Activated CD8-positive, alpha-beta T cell treated with anti-CD3 and anti-CD28 coated beads, Interleukin-2, amount 10 ng/mL, durations not matched to agents 7 days and 5 days (primary cell): Measurements from ENCODE around the gene SMAD4. TPM values are rescaled to one million over a fixed set of nuclear protein-coding genes. Genes with fewer than 3 reads are reported as not detected.

Experiments used
- ATAC-seq: fragments of 150-1000 bp; cut with Tn5 transposase; one replicate; pipeline ENCODE4 v1.10.0; 2021; ENCODE audit warnings: moderate library complexity
- CTCF ChIA-PET: fragments of 350-600 bp; sonication (Branson Sonifier 250); formaldehyde crosslinking; loops from one replicate; lab custom pipeline; 2021; ENCODE audit warnings: antibody characterized with exemption; lab: Charles Lee
- POLR2A ChIA-PET: fragments of 350-600 bp; sonication (Branson Sonifier 250); formaldehyde crosslinking; loops from one replicate; lab custom pipeline; 2021; ENCODE audit warnings: antibody characterized with exemption; lab: Charles Lee
- DNase-seq: peaks from one replicate; pipeline ENCODE4 v3.0.0-alpha.2; 2020
- H3K27ac Mint-ChIP-seq: one replicate; pipeline ENCODE4 v1.8.0; 2021; ENCODE audit warnings: mild to moderate bottlenecking, mixed read lengths
- H3K27me3 Mint-ChIP-seq: one replicate; pipeline ENCODE4 v1.8.0; 2021; ENCODE audit warnings: low read depth, mixed read lengths
- H3K36me3 Mint-ChIP-seq: one replicate; pipeline ENCODE4 v1.8.0; 2021; ENCODE audit warnings: low read depth, mixed read lengths
- H3K4me1 Mint-ChIP-seq: one replicate; pipeline ENCODE4 v1.8.0; 2021; ENCODE audit warnings: low read depth, mixed read lengths
- H3K4me3 Mint-ChIP-seq: one replicate; pipeline ENCODE4 v1.8.0; 2021; ENCODE audit warnings: mild to moderate bottlenecking, mixed read lengths
- H3K9me3 Mint-ChIP-seq: one replicate; pipeline ENCODE4 v1.8.0; 2022; ENCODE audit warnings: mixed read lengths; ENCODE audit not compliant: insufficient read depth
- total RNA-seq, 2 experiments: library from RNA; stranded (reverse); gene quantifications; one replicate each; pipeline ENCODE4 v1.2.3, GENCODE V29; 2021

Gene SMAD4
- total RNA-seq, 2 experiments from 2014 or later = 76.9 to 77.6 TPM

DNA sequence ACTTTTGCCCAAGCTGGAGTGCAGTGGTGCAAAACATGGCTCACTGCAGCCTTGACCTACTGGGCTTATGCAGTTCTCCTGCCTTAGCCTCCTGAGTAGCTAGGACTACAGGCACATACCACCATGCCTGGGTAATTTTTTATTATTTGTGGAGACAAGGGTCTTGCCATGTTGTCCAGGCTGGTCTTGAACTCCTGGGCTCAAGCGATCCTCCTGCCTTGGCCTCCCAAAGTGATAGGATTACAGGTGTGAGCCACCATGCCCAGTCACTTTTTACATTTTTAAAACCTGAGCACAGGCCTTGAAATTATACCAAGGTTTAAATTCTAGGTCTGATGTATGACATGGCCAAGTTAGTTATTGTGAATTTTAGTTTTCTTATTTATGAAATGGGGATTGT, 18.2 kb downstream of the SMAD4 start:
- CTCF ChIA-PET = interaction anchor here (1.2 to 2.3 kb wide), 2 partner anchors 9 to 228 kb away, joined by 3 to 8 read pairs; partner anchors contain the start of gene MRO

GRCh38 chr18:51049137-51049536, 19.1 kb downstream of the SMAD4 start:
- H3K27me3 Mint-ChIP-seq = no peaks in the 10 kb centered on the region
- ATAC-seq (no peak), DNase-seq (no peak)
- ChIA-PET POLR2A (no interaction called here), CTCF (interaction anchor here (1.1 to 3.3 kb wide), 3 partner anchors 8 to 229 kb away, joined by 7 to 41 read pairs (median 13); partner anchors contain the start of gene MRO)
- H3K36me3 Mint-ChIP-seq = peaks cover 46% of the 10 kb centered on the region
- H3K27ac Mint-ChIP-seq = no peak overlapping the region
- peaks cover 31% of the 10 kb centered on the region for H3K4me1 Mint-ChIP-seq
- H3K9me3 Mint-ChIP-seq = no peaks in the 10 kb centered on the region
- H3K4me3 Mint-ChIP-seq = no peak overlapping the region

More for the DNA sequence above, 18.2 kb downstream of the SMAD4 start:
- Mint-ChIP-seq H3K36me3 (peaks cover 39% of the 10 kb centered on the region), H3K27me3 (no peaks in the 10 kb centered on the region), H3K27ac (no peak overlapping the region), H3K4me1 (peaks cover 22% of the 10 kb centered on the region), H3K9me3 (no peaks in the 10 kb centered on the region), H3K4me3 (no peak overlapping the region)
- ATAC-seq (no peak), DNase-seq (no peak)
- POLR2A ChIA-PET = interaction anchor here (2.4 kb wide), 1 partner anchor 18 kb away, joined by 8 read pairs; the partner anchor contains the start of gene SMAD4

DNA sequence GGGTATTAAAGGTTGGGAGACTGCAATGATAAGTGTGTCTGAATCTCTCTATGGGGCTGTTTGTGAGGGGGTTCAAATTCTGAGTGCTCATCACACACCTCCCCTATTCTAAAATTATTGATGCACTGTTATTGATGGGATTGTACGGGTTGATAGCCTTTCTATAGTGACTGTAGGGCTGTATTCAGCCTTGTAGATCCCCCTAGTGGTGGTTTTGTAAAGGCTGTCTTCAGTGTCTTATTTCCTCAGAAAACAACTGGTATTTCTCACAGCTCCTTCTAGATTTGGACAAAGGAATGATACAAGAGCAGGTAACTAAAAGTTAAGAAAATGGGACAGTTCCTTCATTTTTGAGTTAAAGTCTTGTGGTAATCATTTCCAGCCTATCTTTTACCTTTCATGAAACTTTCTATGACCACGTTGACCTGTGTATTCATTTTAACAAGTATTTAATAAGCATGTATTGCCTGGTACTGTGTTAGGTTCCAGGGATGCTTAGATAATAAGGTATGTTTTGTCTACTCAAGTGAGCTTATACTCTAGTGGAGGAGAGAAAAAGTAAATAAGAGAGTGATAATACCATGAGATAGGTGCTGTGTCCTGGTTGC, 21.2 kb downstream of the SMAD4 start:
- peaks cover 54% of the 10 kb centered on the region for H3K36me3 Mint-ChIP-seq
- H3K4me1 Mint-ChIP-seq = peaks cover 23% of the 10 kb centered on the region
- no peaks in the 10 kb centered on the region for H3K9me3 Mint-ChIP-seq
- peak; percentile 90 for ATAC-seq
- ChIA-PET POLR2A (interaction anchor here (1.1 kb wide), 1 partner anchor 173 kb away, joined by 3 read pairs; no protein-coding TSS in a partner anchor), CTCF (interaction anchor here (0.6 to 3.3 kb wide), 25 partner anchors 9 to 233 kb away, joined by 3 to 41 read pairs (median 4); partner anchors contain the start of genes ME2, MRO and SMAD4)
- no peak overlapping the region for H3K4me3 Mint-ChIP-seq
- no peaks in the 10 kb centered on the region for H3K27me3 Mint-ChIP-seq
- no peak overlapping the region for H3K27ac Mint-ChIP-seq
- peak; percentile 41 for DNase-seq

- Mint-ChIP-seq H3K36me3 (peaks cover 54% of the 10 kb centered on the region), H3K9me3 (no peaks in the 10 kb centered on the region), H3K4me1 (peaks cover 23% of the 10 kb centered on the region), H3K27ac (peak overlapping the region; percentile 93), H3K27me3 (no peaks in the 10 kb centered on the region), H3K4me3 (peak overlapping the region; percentile 66)
- CTCF ChIA-PET = interaction anchor here (0.8 to 3.0 kb wide), 7 partner anchors 13 to 234 kb away, joined by 3 to 12 read pairs (median 3); partner anchors contain the start of genes MRO and SMAD4
- POLR2A ChIA-PET = interaction anchor here (0.6 to 2.5 kb wide), 5 partner anchors 18 to 175 kb away, joined by 4 to 20 read pairs (median 5); partner anchors contain the start of genes ELAC1, ME2 and SMAD4
- DNase-seq (no peak), ATAC-seq (peak; percentile 84)
Observed at GRCh38 chr18:51053814-51054213, 23.8 kb downstream of the SMAD4 start.

DNA sequence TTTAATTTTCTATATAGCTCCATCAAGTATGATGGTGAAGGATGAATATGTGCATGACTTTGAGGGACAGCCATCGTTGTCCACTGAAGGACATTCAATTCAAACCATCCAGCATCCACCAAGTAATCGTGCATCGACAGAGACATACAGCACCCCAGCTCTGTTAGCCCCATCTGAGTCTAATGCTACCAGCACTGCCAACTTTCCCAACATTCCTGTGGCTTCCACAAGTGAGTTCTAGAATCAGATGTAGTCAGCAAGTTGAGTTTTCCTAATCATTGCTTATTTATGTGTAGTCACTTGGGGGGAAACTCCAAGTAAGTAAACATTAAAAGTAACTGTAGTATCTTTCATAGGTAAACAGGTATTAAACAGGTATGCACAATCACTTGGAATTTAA, 24.8 kb downstream of the SMAD4 start:
- H3K27me3 Mint-ChIP-seq = no peaks in the 10 kb centered on the region
- peak overlapping the region; percentile 39 for H3K27ac Mint-ChIP-seq
- peaks cover 23% of the 10 kb centered on the region for H3K4me1 Mint-ChIP-seq
- no peaks in the 10 kb centered on the region for H3K9me3 Mint-ChIP-seq
- H3K4me3 Mint-ChIP-seq = no peak overlapping the region
- ChIA-PET CTCF (interaction anchor here (0.8 to 3.0 kb wide), 5 partner anchors 14 to 235 kb away, joined by 3 to 12 read pairs (median 3); partner anchors contain the start of gene MRO), POLR2A (interaction anchor here (1.0 to 2.5 kb wide), 3 partner anchors 19 to 87 kb away, joined by 4 to 20 read pairs (median 5); partner anchors contain the start of genes ELAC1 and SMAD4)
- peaks cover 50% of the 10 kb centered on the region for H3K36me3 Mint-ChIP-seq
- ATAC-seq (no peak), DNase-seq (no peak)

- ATAC-seq (no peak), DNase-seq (no peak)
- Mint-ChIP-seq H3K27ac (no peak overlapping the region), H3K9me3 (no peaks in the 10 kb centered on the region), H3K4me1 (peaks cover 5% of the 10 kb centered on the region), H3K27me3 (no peaks in the 10 kb centered on the region), H3K36me3 (peaks cover 50% of the 10 kb centered on the region), H3K4me3 (no peak overlapping the region)
- CTCF ChIA-PET = interaction anchor here (1.9 to 2.2 kb wide), 2 partner anchors 9 to 239 kb away, joined by 4 to 13 read pairs; no protein-coding TSS in a partner anchor
- POLR2A ChIA-PET = interaction anchor here (0.9 kb wide), 1 partner anchor 30 kb away, joined by 3 read pairs; the partner anchor contains the start of gene SMAD4
Observed at GRCh38 chr18:51059969-51060368, 30.0 kb downstream of the SMAD4 start.

DNA sequence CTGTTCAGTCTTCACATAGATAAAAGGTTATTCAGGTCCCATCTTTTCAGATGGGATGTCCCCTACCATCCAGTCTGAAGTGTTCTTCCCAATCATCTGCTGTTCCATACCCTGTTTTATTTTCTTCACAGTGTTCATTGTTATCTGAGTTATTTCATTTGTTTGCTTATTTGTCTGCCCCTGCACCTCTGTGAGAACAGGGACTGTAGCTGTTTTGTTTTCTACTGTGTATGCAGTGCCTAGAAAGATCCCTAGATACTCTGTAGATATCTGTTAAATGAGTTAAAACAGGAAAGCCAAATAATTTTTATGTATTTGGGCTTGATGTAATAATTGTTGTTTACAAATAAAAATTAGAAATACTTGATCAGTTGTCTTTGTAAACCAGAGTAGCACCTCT, 34.2 kb downstream of the SMAD4 start:
- no peaks in the 10 kb centered on the region for H3K9me3 Mint-ChIP-seq
- no peaks in the 10 kb centered on the region for H3K27me3 Mint-ChIP-seq
- peaks cover 40% of the 10 kb centered on the region for H3K36me3 Mint-ChIP-seq
- peaks cover 5% of the 10 kb centered on the region for H3K4me1 Mint-ChIP-seq
- ATAC-seq = no peak
- H3K4me3 Mint-ChIP-seq = no peak overlapping the region
- ChIA-PET POLR2A (no interaction called here), CTCF (no interaction called here)
- no peak overlapping the region for H3K27ac Mint-ChIP-seq
- DNase-seq = no peak

- ATAC-seq = no peak
- Mint-ChIP-seq H3K36me3 (peaks cover 48% of the 10 kb centered on the region), H3K4me1 (peaks cover 2% of the 10 kb centered on the region), H3K4me3 (no peak overlapping the region), H3K27me3 (no peaks in the 10 kb centered on the region), H3K9me3 (no peaks in the 10 kb centered on the region), H3K27ac (no peak overlapping the region)
- ChIA-PET CTCF (interaction anchor here (0.7 to 1.8 kb wide), 2 partner anchors 15 to 246 kb away, joined by 3 to 7 read pairs; no protein-coding TSS in a partner anchor), POLR2A (interaction anchor here (1.1 kb wide), 1 partner anchor 36 kb away, joined by 4 read pairs; the partner anchor contains the start of gene SMAD4)
- DNase-seq = no peak
Observed at GRCh38 chr18:51066273-51066672, 36.3 kb downstream of the SMAD4 start.

GRCh38 chr18:51068105-51068504, 38.1 kb downstream of the SMAD4 start:
- no peak for DNase-seq
- CTCF ChIA-PET = no interaction called here

GRCh38 chr18:51069885-51070284, 39.9 kb downstream of the SMAD4 start:
- no peaks in the 10 kb centered on the region for H3K27me3 Mint-ChIP-seq
- CTCF ChIA-PET = no interaction called here
- H3K9me3 Mint-ChIP-seq = no peaks in the 10 kb centered on the region
- DNase-seq = no peak
- no peak for ATAC-seq
- H3K4me3 Mint-ChIP-seq = no peak overlapping the region
- no peak overlapping the region for H3K27ac Mint-ChIP-seq
- POLR2A ChIA-PET = no interaction called here
- peaks cover 18% of the 10 kb centered on the region for H3K4me1 Mint-ChIP-seq
- peaks cover 61% of the 10 kb centered on the region for H3K36me3 Mint-ChIP-seq

More at GRCh38 chr18:51068105-51068504, 38.1 kb downstream of the SMAD4 start:
- H3K9me3 Mint-ChIP-seq = no peaks in the 10 kb centered on the region
- H3K4me3 Mint-ChIP-seq = no peak overlapping the region
- no peak for ATAC-seq
- POLR2A ChIA-PET = no interaction called here
- H3K27ac Mint-ChIP-seq = no peak overlapping the region
- H3K4me1 Mint-ChIP-seq = peaks cover 3% of the 10 kb centered on the region
- H3K36me3 Mint-ChIP-seq = peaks cover 56% of the 10 kb centered on the region
- no peaks in the 10 kb centered on the region for H3K27me3 Mint-ChIP-seq

- no peak overlapping the region for H3K4me3 Mint-ChIP-seq
- POLR2A ChIA-PET = no interaction called here
- ATAC-seq (no peak), DNase-seq (no peak)
- H3K27ac Mint-ChIP-seq = no peak overlapping the region
- H3K27me3 Mint-ChIP-seq = no peaks in the 10 kb centered on the region
- CTCF ChIA-PET = no interaction called here
- peaks cover 60% of the 10 kb centered on the region for H3K36me3 Mint-ChIP-seq
- H3K4me1 Mint-ChIP-seq = peaks cover 20% of the 10 kb centered on the region
- no peaks in the 10 kb centered on the region for H3K9me3 Mint-ChIP-seq
Observed at GRCh38 chr18:51070545-51070944, 40.5 kb downstream of the SMAD4 start.
